Type B pancreatic cell (in vitro differentiated cells): Measurements from ENCODE around the gene SOS1. TPM values are rescaled to one million over a fixed set of nuclear protein-coding genes. Genes with fewer than 3 reads are reported as not detected.

Source experiments
- DNase-seq: peaks from one replicate; pipeline ENCODE4 v3.0.0; 2021; ENCODE audit warnings: mixed read lengths; ENCODE audit not compliant: unreplicated experiment; ENCODE audit errors: extremely low spot score
- H3K27ac Mint-ChIP-seq: 2 replicates; pipeline ENCODE4 v1.8.0; 2021; ENCODE audit warnings: mild to moderate bottlenecking, mixed read lengths
- H3K27me3 Mint-ChIP-seq: 2 replicates; pipeline ENCODE4 v1.8.0; 2021; ENCODE audit warnings: mixed read lengths
- H3K36me3 Mint-ChIP-seq: 2 replicates; pipeline ENCODE4 v1.8.0; 2021; ENCODE audit warnings: mixed read lengths
- H3K4me1 Mint-ChIP-seq: one replicate; pipeline ENCODE4 v1.8.0; 2021; ENCODE audit warnings: mixed read lengths; ENCODE audit not compliant: unreplicated experiment
- H3K4me3 Mint-ChIP-seq: 2 replicates; pipeline ENCODE4 v1.8.0; 2021; ENCODE audit warnings: mild to moderate bottlenecking, mixed read lengths
- H3K9me3 Mint-ChIP-seq: 2 replicates; pipeline ENCODE4 v1.8.0; 2021; ENCODE audit warnings: mixed read lengths
- total RNA-seq: library from RNA; stranded (reverse); gene quantifications from 2 replicates; pipeline ENCODE4 v1.2.1, GENCODE V29; 2021; ENCODE audit warnings: low replicate concordance
- TF ChIP-seq, protein P1 (sequence below): fragments of 200-600 bp; sonication (generic); conservative IDR thresholded peaks from 2 replicates; pipeline ENCODE4 v1.5.0; 2021; ENCODE audit warnings: antibody characterized with exemption, mild to moderate bottlenecking

Gene SOS1
- total RNA-seq, 1 donor from 2014 or later: 54.2 TPM

DNA sequence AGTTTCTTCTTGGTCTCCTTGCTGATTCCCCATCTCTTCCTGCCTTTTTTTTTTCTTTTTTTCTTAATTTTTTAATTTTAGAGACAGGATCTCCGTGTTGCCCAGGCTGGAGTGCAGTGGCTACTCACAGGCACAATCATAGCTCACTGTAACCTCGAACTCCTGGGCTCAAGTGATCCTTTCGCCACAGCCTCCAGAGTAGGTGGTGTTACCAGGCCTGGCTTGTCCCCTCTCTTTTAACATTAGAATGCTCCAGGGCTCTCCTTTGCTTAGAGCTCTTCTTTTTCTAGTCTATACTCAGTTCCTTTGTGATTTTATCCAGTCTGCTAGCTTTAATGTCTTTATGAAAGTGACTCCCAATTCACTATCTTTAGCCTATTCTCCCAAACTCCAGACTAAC, 141.9 kb downstream of the SOS1 start:
- no peak overlapping the region for H3K4me3 Mint-ChIP-seq
- DNase-seq: no peak
- H3K9me3 Mint-ChIP-seq: no peaks in the 10 kb centered on the region
- H3K4me1 Mint-ChIP-seq: peaks cover 5% of the 10 kb centered on the region
- TF ChIP-seq, protein P1, sequence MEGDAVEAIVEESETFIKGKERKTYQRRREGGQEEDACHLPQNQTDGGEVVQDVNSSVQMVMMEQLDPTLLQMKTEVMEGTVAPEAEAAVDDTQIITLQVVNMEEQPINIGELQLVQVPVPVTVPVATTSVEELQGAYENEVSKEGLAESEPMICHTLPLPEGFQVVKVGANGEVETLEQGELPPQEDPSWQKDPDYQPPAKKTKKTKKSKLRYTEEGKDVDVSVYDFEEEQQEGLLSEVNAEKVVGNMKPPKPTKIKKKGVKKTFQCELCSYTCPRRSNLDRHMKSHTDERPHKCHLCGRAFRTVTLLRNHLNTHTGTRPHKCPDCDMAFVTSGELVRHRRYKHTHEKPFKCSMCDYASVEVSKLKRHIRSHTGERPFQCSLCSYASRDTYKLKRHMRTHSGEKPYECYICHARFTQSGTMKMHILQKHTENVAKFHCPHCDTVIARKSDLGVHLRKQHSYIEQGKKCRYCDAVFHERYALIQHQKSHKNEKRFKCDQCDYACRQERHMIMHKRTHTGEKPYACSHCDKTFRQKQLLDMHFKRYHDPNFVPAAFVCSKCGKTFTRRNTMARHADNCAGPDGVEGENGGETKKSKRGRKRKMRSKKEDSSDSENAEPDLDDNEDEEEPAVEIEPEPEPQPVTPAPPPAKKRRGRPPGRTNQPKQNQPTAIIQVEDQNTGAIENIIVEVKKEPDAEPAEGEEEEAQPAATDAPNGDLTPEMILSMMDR: no peak
- H3K27ac Mint-ChIP-seq: no peak overlapping the region
- H3K27me3 Mint-ChIP-seq: no peaks in the 10 kb centered on the region
- H3K36me3 Mint-ChIP-seq: peaks cover 7% of the 10 kb centered on the region

DNA sequence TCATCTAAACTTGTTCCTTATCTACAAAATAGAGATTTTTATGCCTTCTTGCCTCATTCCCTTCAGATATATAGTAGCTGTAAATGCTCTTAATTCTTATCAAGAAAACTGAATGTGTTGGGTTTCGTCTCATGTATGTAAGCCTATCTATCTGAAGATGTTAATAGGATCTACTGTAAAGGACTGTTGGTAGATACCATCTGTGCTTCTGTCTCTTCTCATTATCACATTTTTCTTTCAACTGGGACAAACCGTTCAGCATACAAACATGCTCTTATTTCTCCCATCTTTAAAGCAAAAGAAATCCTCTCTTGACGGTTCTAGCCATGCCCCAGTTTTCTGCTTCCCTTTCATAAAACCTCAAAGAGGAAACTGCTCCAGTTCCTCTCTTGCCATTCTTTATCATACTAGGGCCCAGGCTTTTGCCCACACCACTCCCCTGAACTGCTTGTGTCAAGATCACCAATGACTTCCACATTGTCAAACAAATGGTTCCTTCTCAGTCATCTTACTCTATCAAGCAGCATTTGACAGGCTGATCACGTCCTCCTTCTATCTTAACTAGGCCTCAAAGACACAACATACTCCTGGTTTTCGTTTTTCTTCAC, 142.5 kb downstream of the SOS1 start:
- H3K27ac Mint-ChIP-seq: no peak overlapping the region
- H3K9me3 Mint-ChIP-seq: no peaks in the 10 kb centered on the region

DNA sequence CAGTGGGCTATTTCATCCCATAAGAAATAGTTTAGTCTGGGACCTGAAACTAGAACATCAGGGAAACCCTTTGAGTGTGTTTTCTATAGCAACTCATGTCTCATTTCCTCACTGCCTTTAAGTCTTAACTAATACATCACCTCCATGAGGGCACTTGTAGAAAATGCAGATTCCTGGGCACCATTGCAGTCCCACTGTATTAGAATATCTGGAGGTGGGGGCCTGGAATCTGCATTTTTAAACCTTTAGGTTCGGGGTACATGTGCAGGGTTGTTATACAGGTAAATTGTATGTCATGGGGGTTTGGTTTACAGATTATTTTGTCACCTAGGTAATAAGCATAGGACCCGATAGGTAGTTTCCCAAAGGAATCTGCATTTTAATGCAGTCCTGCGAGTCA, 143.8 kb downstream of the SOS1 start:
- no peak overlapping the region for H3K4me3 Mint-ChIP-seq
- H3K27me3 Mint-ChIP-seq: no peaks in the 10 kb centered on the region
- TF ChIP-seq, protein P1: no peak
- no peaks in the 10 kb centered on the region for H3K9me3 Mint-ChIP-seq
- no peak overlapping the region for H3K27ac Mint-ChIP-seq
- DNase-seq: no peak
- H3K36me3 Mint-ChIP-seq: peaks cover 3% of the 10 kb centered on the region
- peaks cover 5% of the 10 kb centered on the region for H3K4me1 Mint-ChIP-seq

More for the DNA sequence above, 142.5 kb downstream of the SOS1 start:
- H3K4me3 Mint-ChIP-seq: no peak overlapping the region
- H3K4me1 Mint-ChIP-seq: peaks cover 5% of the 10 kb centered on the region
- no peak for DNase-seq
- no peaks in the 10 kb centered on the region for H3K27me3 Mint-ChIP-seq
- TF ChIP-seq, protein P1: no peak
- H3K36me3 Mint-ChIP-seq: peaks cover 4% of the 10 kb centered on the region

DNA sequence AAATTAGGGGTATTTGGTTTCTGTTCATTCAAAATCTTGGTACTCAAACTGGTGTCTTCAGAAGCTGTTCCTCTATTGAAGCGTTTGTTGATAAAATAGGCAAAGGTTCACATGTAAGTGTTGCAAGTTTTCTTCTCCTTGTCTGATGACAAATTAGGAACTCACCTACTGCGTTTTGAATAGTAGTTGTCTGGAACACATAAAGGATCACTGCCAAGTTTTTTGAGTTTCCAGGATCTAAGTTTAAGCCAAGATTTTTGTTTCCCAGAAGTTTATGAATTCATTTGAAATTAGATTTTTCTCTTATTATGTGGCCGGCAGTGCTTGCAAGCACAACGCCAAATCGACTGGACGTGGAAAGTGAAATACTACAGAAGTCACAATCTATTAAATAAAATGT, 145.8 kb downstream of the SOS1 start:
- Mint-ChIP-seq H3K27ac (no peak overlapping the region), H3K4me1 (no peaks in the 10 kb centered on the region), H3K9me3 (no peaks in the 10 kb centered on the region), H3K27me3 (no peaks in the 10 kb centered on the region), H3K36me3 (peaks cover 3% of the 10 kb centered on the region), H3K4me3 (no peak overlapping the region)
- TF ChIP-seq, protein P1: no peak
- no peak for DNase-seq

DNA sequence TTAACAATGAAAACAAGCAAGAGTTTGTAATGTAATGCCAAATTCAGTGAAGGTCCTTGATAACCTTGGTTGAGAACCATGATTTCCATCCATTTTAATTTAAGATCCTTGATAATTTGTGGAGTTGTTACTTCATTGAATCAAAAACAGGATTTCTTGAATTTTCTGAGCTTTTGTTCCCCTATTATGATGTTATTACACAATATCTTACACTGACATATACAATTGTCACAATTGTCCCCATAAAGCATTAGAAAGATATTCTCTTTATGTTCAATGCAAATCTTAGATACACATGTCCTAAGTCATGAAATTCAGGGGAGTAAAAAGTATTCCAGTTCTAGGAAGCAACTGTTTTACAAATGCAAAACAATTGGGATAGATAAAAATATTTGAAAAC, 147.6 kb downstream of the SOS1 start:
- Mint-ChIP-seq H3K4me1 (no peaks in the 10 kb centered on the region), H3K9me3 (no peaks in the 10 kb centered on the region), H3K4me3 (no peak overlapping the region), H3K36me3 (peaks cover 4% of the 10 kb centered on the region), H3K27me3 (no peaks in the 10 kb centered on the region), H3K27ac (no peak overlapping the region)
- no peak for DNase-seq
- TF ChIP-seq, protein P1: no peak

DNA sequence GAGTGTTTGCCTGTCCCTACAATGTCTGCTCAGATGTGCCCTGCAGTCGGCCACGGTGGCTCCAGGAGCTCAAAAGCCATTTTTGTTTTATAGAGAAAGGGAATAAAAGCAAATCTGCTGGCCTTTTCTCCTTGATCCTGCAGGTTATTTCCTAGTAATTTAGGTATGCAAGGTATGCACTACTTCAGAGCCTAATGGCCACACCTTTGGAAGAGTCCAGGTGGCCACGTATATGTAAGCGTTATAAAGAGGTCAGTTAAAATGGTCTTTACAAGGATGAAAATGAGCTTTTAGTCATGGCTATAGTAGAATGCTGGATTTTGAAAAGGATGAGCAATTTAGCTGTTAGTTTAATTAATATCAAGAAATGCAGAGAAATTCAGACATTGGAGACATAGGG, 149.5 kb downstream of the SOS1 start:
- Mint-ChIP-seq H3K27me3 (peaks cover under 1% of the 10 kb centered on the region), H3K27ac (no peak overlapping the region), H3K9me3 (no peaks in the 10 kb centered on the region), H3K36me3 (peaks cover 4% of the 10 kb centered on the region), H3K4me3 (no peak overlapping the region), H3K4me1 (peaks cover 8% of the 10 kb centered on the region)
- TF ChIP-seq, protein P1: no peak
- no peak for DNase-seq
